Measurements from ENCODE around the gene PIEZO2.

The PIEZO2 gene

DNA sequence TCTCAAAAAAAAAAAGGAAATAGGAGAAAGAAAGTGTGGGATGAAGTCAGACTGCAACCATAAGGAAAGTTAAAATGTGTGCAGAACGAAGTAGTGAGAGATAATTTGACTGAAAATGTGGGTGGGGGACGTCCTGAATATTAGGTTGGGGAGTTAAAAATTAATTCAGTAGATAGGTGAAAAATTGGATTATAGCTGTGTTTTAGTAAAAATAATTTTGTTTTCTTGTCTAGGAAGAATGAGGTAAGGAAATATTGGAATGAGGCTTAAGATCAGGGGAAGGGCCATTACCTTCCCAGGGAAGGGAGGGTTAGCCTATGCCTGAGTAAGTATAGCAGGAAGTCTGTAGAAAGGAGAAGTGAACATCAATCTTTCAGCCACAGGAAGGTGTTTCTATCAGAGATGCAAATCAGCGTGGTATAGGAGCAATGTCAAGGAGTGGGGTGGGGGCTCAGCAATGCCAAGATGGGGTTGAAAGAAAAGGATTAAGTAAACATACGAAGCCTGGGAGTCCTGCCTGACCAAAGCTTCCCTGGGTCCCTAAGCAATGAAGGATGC is 250.9 kb downstream of the PIEZO2 start:
- WGBS = 93% methylated on average over 4 of the region's 4 CpGs
- Histone ChIP-seq H2AFZ (ENCODE audit: low read depth, low read length) (no peak overlapping the region), H3K23ac (ENCODE audit: low read length in 2 of 2) (no peak overlapping the region), H4K8ac (ENCODE audit: low read length) (no peak overlapping the region), H3K4me1 (ENCODE audit: control insufficient read depth, insufficient read depth, low read depth, low read length) (peaks cover 2% of the 10 kb centered on the region), H3K9me3 (ENCODE audit: control insufficient read depth, low read length) (no peaks in the 10 kb centered on the region), H3K36me3 (ENCODE audit: control insufficient read depth in 1 of 2, insufficient read depth in 2 of 2, low read depth in 1 of 2, low read length in 2 of 2) (no peaks in the 10 kb centered on the region), H3K27me3 (ENCODE audit: control insufficient read depth in 1 of 2, insufficient read depth in 1 of 2, low read length in 2 of 2) (peaks cover 0 to 6% of the 10 kb centered on the region in 2 experiments), H2BK12ac (ENCODE audit: low read length in 2 of 2) (no peak overlapping the region), H3K27ac (ENCODE audit: low read length, poor library complexity, severe bottlenecking) (no peak overlapping the region), H3K4me2 (ENCODE audit: low read length, poor library complexity, severe bottlenecking) (no peak overlapping the region), H3K9ac (ENCODE audit: low read length) (no peak overlapping the region), H2BK5ac (ENCODE audit: low read depth, low read length, poor library complexity, severe bottlenecking) (no peak overlapping the region), H2AK5ac (ENCODE audit: low read length, severe bottlenecking) (peak overlapping the region; percentile 1), H2BK120ac (ENCODE audit: low read depth, low read length) (no peak overlapping the region), H3K4ac (ENCODE audit: low read depth in 1 of 2, low read length in 2 of 2) (peak overlapping the region in 1 of 2 experiments; percentile 27), H3K18ac (ENCODE audit: low read depth in 1 of 2, low read length in 2 of 2) (no peak overlapping the region), H2BK15ac (ENCODE audit: low read depth, poor library complexity, severe bottlenecking) (no peak overlapping the region), H3K79me1 (replicated peaks; ENCODE audit: low read length, poor library complexity, severe bottlenecking) (no peaks in the 10 kb centered on the region), H3K4me3 (ENCODE audit: insufficient read depth in 1 of 2, low read depth in 1 of 2, low read length in 2 of 2) (no peak overlapping the region), H3K14ac (ENCODE audit: low read length in 2 of 2) (no peak overlapping the region), H4K91ac (ENCODE audit: low read length) (no peak overlapping the region)
- DNase-seq = no peak

DNA sequence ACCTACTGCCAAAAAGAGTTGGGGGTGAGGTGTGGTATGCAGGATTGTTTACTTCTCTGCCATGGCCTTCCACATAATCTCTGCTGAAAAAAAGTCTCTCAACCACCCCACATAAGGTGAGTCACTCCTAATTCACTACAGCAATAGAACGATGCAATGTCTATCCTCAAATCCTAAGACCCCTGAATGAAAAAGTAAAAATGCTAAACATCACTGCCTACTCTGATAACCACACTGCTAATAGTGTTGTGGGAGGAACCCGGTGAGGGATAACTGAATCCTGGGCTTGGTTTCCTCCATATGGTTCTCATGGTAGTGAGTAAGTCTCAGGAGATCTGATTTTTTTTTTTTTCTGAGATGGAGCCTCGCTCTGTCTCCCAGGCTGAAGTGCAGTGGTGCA is 252.5 kb downstream of the PIEZO2 start:
- H2BK15ac ChIP-seq (ENCODE audit: low read depth, poor library complexity, severe bottlenecking) = no peak overlapping the region

GRCh38 chr18:10895976-10896375 is 253.4 kb downstream of the PIEZO2 start:
- no peak overlapping the region for H3K18ac ChIP-seq (ENCODE audit: low read depth in 1 of 2, low read length in 2 of 2)
- no peak overlapping the region for H4K8ac ChIP-seq (ENCODE audit: low read length)
- no peak overlapping the region for H3K4me3 ChIP-seq (ENCODE audit: insufficient read depth in 1 of 2, low read depth in 1 of 2, low read length in 2 of 2)
- H2BK12ac ChIP-seq (ENCODE audit: low read length in 2 of 2) = no peak overlapping the region
- no peaks in the 10 kb centered on the region for H3K79me1 ChIP-seq (replicated peaks; ENCODE audit: low read length, poor library complexity, severe bottlenecking)
- no peak overlapping the region for H3K23ac ChIP-seq (ENCODE audit: low read length in 2 of 2)
- no peak overlapping the region for H4K91ac ChIP-seq (ENCODE audit: low read length)
- H3K4ac ChIP-seq (ENCODE audit: low read depth in 1 of 2, low read length in 2 of 2) = no peak overlapping the region
- no peak overlapping the region for H2BK15ac ChIP-seq (ENCODE audit: low read depth, poor library complexity, severe bottlenecking)
- no peak for DNase-seq
- H3K27ac ChIP-seq (ENCODE audit: low read length, poor library complexity, severe bottlenecking) = no peak overlapping the region
- no peak overlapping the region for H2AK5ac ChIP-seq (ENCODE audit: low read length, severe bottlenecking)
- H3K4me1 ChIP-seq (ENCODE audit: control insufficient read depth, insufficient read depth, low read depth, low read length) = peaks cover 2% of the 10 kb centered on the region
- H3K9ac ChIP-seq (ENCODE audit: low read length) = no peak overlapping the region
- WGBS = 100% methylated on average over 1 of the region's 4 CpGs
- no peak overlapping the region for H2BK5ac ChIP-seq (ENCODE audit: low read depth, low read length, poor library complexity, severe bottlenecking)
- no peak overlapping the region for H3K4me2 ChIP-seq (ENCODE audit: low read length, poor library complexity, severe bottlenecking)
- H3K27me3 ChIP-seq (ENCODE audit: control insufficient read depth in 1 of 2, insufficient read depth in 1 of 2, low read length in 2 of 2) = peaks cover 0 to 6% of the 10 kb centered on the region in 2 experiments
- H3K14ac ChIP-seq (ENCODE audit: low read length in 2 of 2) = no peak overlapping the region
- H3K9me3 ChIP-seq (ENCODE audit: control insufficient read depth, low read length) = no peaks in the 10 kb centered on the region
- H2BK120ac ChIP-seq (ENCODE audit: low read depth, low read length) = no peak overlapping the region
- H3K36me3 ChIP-seq (ENCODE audit: control insufficient read depth in 1 of 2, insufficient read depth in 2 of 2, low read depth in 1 of 2, low read length in 2 of 2) = no peaks in the 10 kb centered on the region
- no peak overlapping the region for H2AFZ ChIP-seq (ENCODE audit: low read depth, low read length)

More for the DNA sequence above, 252.5 kb downstream of the PIEZO2 start:
- H2AK5ac ChIP-seq (ENCODE audit: low read length, severe bottlenecking) = no peak overlapping the region
- H3K27ac ChIP-seq (ENCODE audit: low read length, poor library complexity, severe bottlenecking) = no peak overlapping the region
- peaks cover 0 to 9% of the 10 kb centered on the region in 2 experiments for H3K27me3 ChIP-seq (ENCODE audit: control insufficient read depth in 1 of 2, insufficient read depth in 1 of 2, low read length in 2 of 2)
- H3K9me3 ChIP-seq (ENCODE audit: control insufficient read depth, low read length) = no peaks in the 10 kb centered on the region
- H3K9ac ChIP-seq (ENCODE audit: low read length) = no peak overlapping the region
- no peak overlapping the region for H2BK120ac ChIP-seq (ENCODE audit: low read depth, low read length)
- peak; percentile 28 for DNase-seq
- no peak overlapping the region for H4K91ac ChIP-seq (ENCODE audit: low read length)
- no peaks in the 10 kb centered on the region for H3K36me3 ChIP-seq (ENCODE audit: control insufficient read depth in 1 of 2, insufficient read depth in 2 of 2, low read depth in 1 of 2, low read length in 2 of 2)
- no peak overlapping the region for H3K14ac ChIP-seq (ENCODE audit: low read length in 2 of 2)
- H2AFZ ChIP-seq (ENCODE audit: low read depth, low read length) = no peak overlapping the region
- WGBS = 68% methylated on average over 3 of the region's 3 CpGs
- H3K4me1 ChIP-seq (ENCODE audit: control insufficient read depth, insufficient read depth, low read depth, low read length) = peaks cover 2% of the 10 kb centered on the region
- peak overlapping the region in 1 of 2 experiments; percentile 34 for H3K23ac ChIP-seq (ENCODE audit: low read length in 2 of 2)
- no peak overlapping the region for H3K4me3 ChIP-seq (ENCODE audit: insufficient read depth in 1 of 2, low read depth in 1 of 2, low read length in 2 of 2)
- H4K8ac ChIP-seq (ENCODE audit: low read length) = no peak overlapping the region
- no peak overlapping the region for H3K18ac ChIP-seq (ENCODE audit: low read depth in 1 of 2, low read length in 2 of 2)
- H2BK5ac ChIP-seq (ENCODE audit: low read depth, low read length, poor library complexity, severe bottlenecking) = no peak overlapping the region
- no peak overlapping the region for H3K4ac ChIP-seq (ENCODE audit: low read depth in 1 of 2, low read length in 2 of 2)
- no peak overlapping the region for H2BK12ac ChIP-seq (ENCODE audit: low read length in 2 of 2)
- no peak overlapping the region for H3K4me2 ChIP-seq (ENCODE audit: low read length, poor library complexity, severe bottlenecking)
- H3K79me1 ChIP-seq (replicated peaks; ENCODE audit: low read length, poor library complexity, severe bottlenecking) = no peaks in the 10 kb centered on the region

GRCh38 chr18:10894501-10894900 is 254.9 kb downstream of the PIEZO2 start:
- Histone ChIP-seq H3K4me1 (ENCODE audit: control insufficient read depth, insufficient read depth, low read depth, low read length) (peaks cover 2% of the 10 kb centered on the region), H2BK12ac (ENCODE audit: low read length in 2 of 2) (peak overlapping the region in 1 of 2 experiments; percentile 78), H3K23ac (ENCODE audit: low read length in 2 of 2) (no peak overlapping the region), H4K8ac (ENCODE audit: low read length) (no peak overlapping the region), H2BK120ac (ENCODE audit: low read depth, low read length) (no peak overlapping the region), H3K79me1 (replicated peaks; ENCODE audit: low read length, poor library complexity, severe bottlenecking) (no peaks in the 10 kb centered on the region), H3K27ac (ENCODE audit: low read length, poor library complexity, severe bottlenecking) (no peak overlapping the region), H3K4ac (ENCODE audit: low read depth in 1 of 2, low read length in 2 of 2) (no peak overlapping the region), H3K18ac (ENCODE audit: low read depth in 1 of 2, low read length in 2 of 2) (no peak overlapping the region), H3K4me2 (ENCODE audit: low read length, poor library complexity, severe bottlenecking) (no peak overlapping the region), H3K14ac (ENCODE audit: low read length in 2 of 2) (no peak overlapping the region), H3K9ac (ENCODE audit: low read length) (no peak overlapping the region), H2BK15ac (ENCODE audit: low read depth, poor library complexity, severe bottlenecking) (no peak overlapping the region), H2AK5ac (ENCODE audit: low read length, severe bottlenecking) (no peak overlapping the region), H3K4me3 (ENCODE audit: insufficient read depth in 1 of 2, low read depth in 1 of 2, low read length in 2 of 2) (no peak overlapping the region), H3K9me3 (ENCODE audit: control insufficient read depth, low read length) (no peaks in the 10 kb centered on the region), H2BK5ac (ENCODE audit: low read depth, low read length, poor library complexity, severe bottlenecking) (no peak overlapping the region), H2AFZ (ENCODE audit: low read depth, low read length) (no peak overlapping the region), H4K91ac (ENCODE audit: low read length) (peak overlapping the region; percentile 25), H3K27me3 (ENCODE audit: control insufficient read depth in 1 of 2, insufficient read depth in 1 of 2, low read length in 2 of 2) (peaks cover 0 to 6% of the 10 kb centered on the region in 2 experiments), H3K36me3 (ENCODE audit: control insufficient read depth in 1 of 2, insufficient read depth in 2 of 2, low read depth in 1 of 2, low read length in 2 of 2) (no peaks in the 10 kb centered on the region)
- DNase-seq = no peak
- 95% methylated on average over 10 of the region's 10 CpGs for WGBS

Data from mesenchymal stem cell (in vitro differentiated cells and primary cell).